Right atrium auricular region (tissue), 2 donors: Measurements from ENCODE around the gene NFATC2. TPM values are rescaled to one million over a fixed set of nuclear protein-coding genes. Genes with fewer than 3 reads are reported as not detected.

ENCODE experiments used
- DNase-seq: peaks from one replicate; pipeline ENCODE4 v3.0.0-alpha.2; 2019; ENCODE audit warnings: low spot score
- H3K27ac ChIP-seq, 2 donors: fragments of 200-600 bp; sonication (generic); 1 replicate in 1 of 2; 2 replicates in 1 of 2; pipeline ENCODE4 v1.5.1; 2016 to 2019
- H3K27me3 ChIP-seq, 2 donors: fragments of 200-600 bp; sonication (generic); one replicate each; pipeline versions ENCODE4 v1.5.1 to v1.6.0; 2017 to 2019
- H3K36me3 ChIP-seq: fragments of 200-600 bp; sonication (generic); one replicate; pipeline ENCODE4 v1.5.1; 2016
- H3K4me1 ChIP-seq, 2 donors: fragments of 200-600 bp; sonication (generic); one replicate each; pipeline versions ENCODE4 v1.5.1 to v1.6.0; 2017 to 2019
- H3K4me3 ChIP-seq, 2 donors: fragments of 200-600 bp; sonication (generic); 1 replicate in 1 of 2; 2 replicates in 1 of 2; pipeline ENCODE4 v1.5.1; 2017 to 2019; ENCODE audit warnings: mild to moderate bottlenecking in 1 of 2, moderate library complexity in 1 of 2
- H3K9me3 ChIP-seq, 2 donors: fragments of 200-600 bp; sonication (generic); one replicate each; pipeline ENCODE4 v1.5.1; 2019
- CTCF ChIP-seq, 2 donors: fragments of 200-600 bp; sonication (generic); IDR thresholded peaks; one replicate each; pipeline ENCODE4 v1.5.1; 2019; ENCODE audit warnings: antibody characterized with exemption in 2 of 2
- total RNA-seq, 2 donors: library from RNA; depleted of rRNA; stranded (reverse); fragments of >200 nt; gene quantifications; one replicate each; pipeline ENCODE4 v1.1.0, GENCODE V29; 2016

NFATC2 gene
- total RNA-seq, 2 donors from 2014 or later: 8.6 to 12.5 TPM

DNA sequence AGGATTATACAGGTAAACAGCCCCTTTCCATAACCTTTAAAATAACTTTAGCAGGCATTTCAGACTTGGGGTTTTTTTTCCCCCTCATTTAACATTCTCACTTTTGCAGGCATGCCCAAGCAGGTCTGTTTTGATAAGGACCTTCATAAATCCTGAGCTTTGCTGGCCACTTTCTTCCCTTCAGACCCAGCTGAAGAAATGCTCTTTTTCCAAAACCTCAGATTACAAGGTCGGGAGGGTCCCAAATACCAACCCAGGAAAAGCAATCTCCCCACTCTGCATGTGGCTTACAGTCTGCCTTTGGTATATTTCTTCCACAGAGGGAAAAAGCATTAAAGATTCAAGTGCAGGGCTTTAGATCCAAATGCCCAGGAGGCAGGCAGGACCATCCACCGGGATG lies 6.8 kb downstream of the NFATC2 start:
- no peak for DNase-seq
- Histone ChIP-seq H3K9me3 (no peaks in the 10 kb centered on the region), H3K4me1 (peaks cover under 1 to 73% of the 10 kb centered on the region in 2 donors), H3K4me3 (no peak overlapping the region), H3K27me3 (no peaks in the 10 kb centered on the region), H3K27ac (peak overlapping the region; percentile 50 to 87), H3K36me3 (no peaks in the 10 kb centered on the region)
- TF ChIP-seq CTCF (IDR thresholded peaks at IDR 0.05): no peak

GRCh38 chr20:51535075-51535386 lies 7.5 kb downstream of the NFATC2 start:
- DNase-seq: no peak
- Histone ChIP-seq H3K36me3 (no peaks in the 10 kb centered on the region), H3K4me3 (no peak overlapping the region), H3K27ac (peak overlapping the region; percentile 50 to 87), H3K4me1 (peaks cover 0 to 73% of the 10 kb centered on the region in 2 donors), H3K9me3 (no peaks in the 10 kb centered on the region), H3K27me3 (no peaks in the 10 kb centered on the region)
- no peak for TF ChIP-seq CTCF (IDR thresholded peaks at IDR 0.05)

DNA sequence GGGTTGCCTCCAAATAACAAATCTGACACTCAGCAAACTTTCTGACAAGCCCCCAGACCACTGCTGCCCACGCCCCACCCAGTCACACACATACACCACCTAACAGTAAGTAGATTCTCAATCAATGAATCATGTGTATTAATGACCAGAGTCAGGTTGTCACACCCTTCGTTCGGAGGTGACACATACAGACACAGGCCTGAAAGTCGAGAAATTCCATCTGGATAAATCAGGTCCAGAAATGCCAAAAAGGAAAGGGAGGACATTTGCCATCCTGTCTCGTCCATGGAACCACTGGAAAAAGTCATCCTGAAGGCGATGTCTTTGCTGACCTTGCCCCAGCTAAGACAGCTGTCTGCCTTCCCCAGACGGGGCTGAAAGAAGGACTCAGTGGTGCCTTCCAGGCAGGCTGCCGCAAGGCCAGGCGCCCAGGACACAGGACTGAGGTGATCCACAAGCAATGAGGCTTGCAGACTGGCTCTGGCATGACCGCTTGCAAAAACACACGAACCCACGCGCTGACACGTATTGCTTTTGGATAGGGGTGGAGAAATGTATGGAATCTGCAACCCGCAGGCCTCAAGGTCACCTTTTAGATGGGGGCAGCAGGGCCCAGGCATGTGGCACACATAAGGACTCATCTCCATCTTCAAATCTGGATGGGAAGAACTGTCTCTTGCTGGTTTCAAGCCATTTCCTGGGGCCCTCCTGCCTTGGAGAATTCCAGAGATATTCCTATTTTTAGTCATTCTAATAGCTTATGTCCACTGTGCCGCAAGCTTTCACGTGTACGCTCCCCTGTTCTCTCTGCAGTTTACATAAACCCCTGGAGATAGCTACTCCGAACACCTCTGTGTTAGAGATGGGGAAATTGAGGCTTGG lies 9.0 kb downstream of the NFATC2 start:
- H3K4me1 ChIP-seq: peaks cover 2 to 85% of the 10 kb centered on the region in 2 donors
- DNase-seq: no peak
- no peaks in the 10 kb centered on the region for H3K9me3 ChIP-seq
- TF ChIP-seq CTCF (IDR thresholded peaks at IDR 0.05): no peak
- H3K4me3 ChIP-seq: no peak overlapping the region
- H3K27ac ChIP-seq: peak overlapping the region; percentile 87 to 92
- H3K36me3 ChIP-seq: no peaks in the 10 kb centered on the region
- no peaks in the 10 kb centered on the region for H3K27me3 ChIP-seq

DNA sequence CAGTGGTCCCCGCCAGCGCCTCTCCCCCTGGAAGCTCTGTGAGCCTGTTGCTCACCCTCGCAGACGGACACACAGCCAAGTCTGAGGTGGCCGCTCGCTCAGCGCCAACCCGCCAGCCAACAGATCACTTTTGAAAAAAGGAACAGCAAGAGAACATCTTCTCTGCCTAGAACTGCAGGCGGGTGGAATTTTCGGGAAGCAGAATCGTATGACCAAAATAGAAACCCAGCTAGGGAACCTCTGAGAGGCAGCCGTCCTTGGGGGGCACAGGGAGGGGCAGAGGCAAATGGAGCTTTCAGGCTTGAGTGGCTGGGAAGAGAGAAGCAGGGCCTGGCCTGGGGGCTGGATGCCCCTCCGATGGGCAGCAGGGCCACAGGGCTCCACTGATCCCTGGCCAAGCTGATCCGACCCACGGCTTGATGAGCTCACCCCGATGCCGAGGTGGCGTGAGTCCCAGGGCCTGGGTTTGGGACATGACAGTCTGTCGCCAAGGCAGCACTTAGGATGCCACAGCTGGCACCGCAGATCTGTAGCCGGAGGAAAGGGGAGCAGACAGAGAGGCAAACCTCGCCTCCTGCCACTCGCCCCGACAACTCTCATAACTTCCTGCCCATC lies 9.8 kb downstream of the NFATC2 start:
- no peak overlapping the region for H3K4me3 ChIP-seq
- no peaks in the 10 kb centered on the region for H3K9me3 ChIP-seq
- H3K4me1 ChIP-seq: peaks cover 2 to 88% of the 10 kb centered on the region in 2 donors
- TF ChIP-seq CTCF (IDR thresholded peaks at IDR 0.05): no peak
- no peak for DNase-seq
- peak overlapping the region; percentile 87 to 92 for H3K27ac ChIP-seq
- H3K36me3 ChIP-seq: no peaks in the 10 kb centered on the region
- no peaks in the 10 kb centered on the region for H3K27me3 ChIP-seq

DNA sequence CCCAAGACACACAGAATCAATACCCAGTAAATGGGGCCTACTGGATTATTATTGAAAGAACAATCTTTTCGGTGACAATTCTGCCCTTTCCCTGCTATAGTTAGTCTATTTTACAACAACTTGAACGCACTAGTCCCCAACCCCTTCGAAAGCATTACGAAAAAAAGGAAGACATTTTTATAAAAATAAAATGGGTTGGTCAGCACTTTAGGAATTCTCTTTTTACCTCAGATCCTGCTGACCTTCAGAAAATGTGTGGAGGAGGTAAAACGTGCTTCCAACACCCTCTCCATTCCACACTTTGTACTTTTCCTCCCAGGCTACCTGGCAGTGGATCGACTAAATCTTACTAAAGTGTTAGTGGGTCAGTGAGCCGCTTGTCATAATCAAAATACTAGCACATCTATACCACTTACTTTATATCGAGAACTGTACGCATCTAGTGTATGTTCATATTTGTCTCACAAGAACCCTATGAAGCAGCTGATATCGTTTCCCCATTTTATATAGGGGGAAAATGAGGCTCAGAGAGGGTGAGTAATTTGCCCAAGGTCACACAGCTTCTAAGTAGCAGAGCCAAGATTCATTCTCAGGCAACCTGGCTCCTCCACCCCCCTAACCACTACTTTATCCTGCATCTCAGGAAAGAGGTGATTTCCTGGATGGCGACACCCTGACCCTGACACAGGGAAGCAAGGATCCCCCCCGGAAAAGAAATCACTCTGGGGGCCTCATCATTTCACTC lies 10.6 kb downstream of the NFATC2 start:
- Histone ChIP-seq H3K4me3 (no peak overlapping the region), H3K27me3 (no peaks in the 10 kb centered on the region), H3K4me1 (peaks cover 2 to 84% of the 10 kb centered on the region in 2 donors), H3K27ac (peak overlapping the region; percentile 87 to 92), H3K9me3 (no peaks in the 10 kb centered on the region), H3K36me3 (no peaks in the 10 kb centered on the region)
- no peak for DNase-seq
- no peak for TF ChIP-seq CTCF (IDR thresholded peaks at IDR 0.05)
